DMS53 (cell line): ENCODE data around the gene CCDC8.
"Not testable (repeated sequence)": the region's sequence is repeated elsewhere in the genome, so short reads cannot be mapped to it uniquely, and the experiment has no call there.

Experiments
- DNase-seq: peaks from one replicate; lab custom pipeline; 2025; lab: John Stamatoyannopoulos, UW

Gene CCDC8

GRCh38 chr19:46413262-46414031, at the start of gene CCDC8:
Gene CCDC8, minus strand, starts transcription at chr19:46413564. Its CDS starts 754 bp downstream, at chr19:46412810.
- no peak for DNase-seq

GRCh38 chr19:46461537-46461936, 48.2 kb upstream of the CCDC8 start:
- no peak for DNase-seq

GRCh38 chr19:46460981-46461380, 47.6 kb upstream of the CCDC8 start:
- no peak for DNase-seq

- peak; percentile 17 for DNase-seq
These were observed 46.7 kb upstream of the CCDC8 start for GRCh38 chr19:46460055-46460454.

GRCh38 chr19:46456930-46457329, 43.6 kb upstream of the CCDC8 start:
- DNase-seq, result no peak

- no peak for DNase-seq
These were observed 40.9 kb upstream of the CCDC8 start for GRCh38 chr19:46454244-46454643.

- no peak for DNase-seq
These were observed 40.3 kb upstream of the CCDC8 start for GRCh38 chr19:46453661-46454060.

- DNase-seq, result no peak
These were observed 38.8 kb upstream of the CCDC8 start for GRCh38 chr19:46452186-46452585.

GRCh38 chr19:46451352-46451751, 38.0 kb upstream of the CCDC8 start:
- no peak for DNase-seq

- DNase-seq, result no peak
These were observed 37.4 kb upstream of the CCDC8 start for GRCh38 chr19:46450737-46451136.

GRCh38 chr19:46449228-46449627, 35.9 kb upstream of the CCDC8 start:
- no peak for DNase-seq

- no peak for DNase-seq
These were observed 35.2 kb upstream of the CCDC8 start for GRCh38 chr19:46448601-46449000.

GRCh38 chr19:46447824-46448223, 34.5 kb upstream of the CCDC8 start:
- no peak for DNase-seq

- no peak for DNase-seq
These were observed 33.6 kb upstream of the CCDC8 start for GRCh38 chr19:46447006-46447405.

- no peak for DNase-seq
These were observed 32.7 kb upstream of the CCDC8 start for GRCh38 chr19:46446021-46446420.

- no peak for DNase-seq
These were observed 29.6 kb upstream of the CCDC8 start for GRCh38 chr19:46442808-46443450.

- no peak for DNase-seq
These were observed 28.5 kb upstream of the CCDC8 start for GRCh38 chr19:46441866-46442265.

- not testable (repeated sequence) for DNase-seq
These were observed 22.3 kb upstream of the CCDC8 start for GRCh38 chr19:46435689-46436088.

GRCh38 chr19:46435009-46435408, 21.6 kb upstream of the CCDC8 start:
- DNase-seq, result no peak

GRCh38 chr19:46433470-46433869, 20.1 kb upstream of the CCDC8 start:
- not testable (repeated sequence) for DNase-seq

- no peak for DNase-seq
These were observed 18.5 kb upstream of the CCDC8 start for GRCh38 chr19:46431824-46432223.

- DNase-seq, result no peak
These were observed 16.6 kb upstream of the CCDC8 start for GRCh38 chr19:46429999-46430398.
